HCT116 (cell line): Measurements from ENCODE around the gene CASP7.

Experiments used
- CBX3 ChIP-seq: IDR thresholded peaks from 2 replicates; pipeline ENCODE4 v1.6.1; 2012; ENCODE audit warnings: low read depth
- POLR2A ChIP-seq: IDR thresholded peaks from 2 replicates; pipeline ENCODE4 v1.7.0; 2011; ENCODE audit warnings: borderline replicate concordance; ENCODE audit not compliant: insufficient read depth, insufficient read length; ENCODE audit errors: extremely low read depth
- TCF7L2 ChIP-seq: IDR thresholded peaks from 2 replicates; pipeline ENCODE4 v1.7.0; 2011; ENCODE audit warnings: borderline replicate concordance, inconsistent platforms; ENCODE audit not compliant: insufficient read depth, insufficient read length; ENCODE audit errors: extremely low read depth
- TF ChIP-seq, protein P1 (sequence below), 3 experiments: fragments of 200-600 bp in 1 of 3; sonication (generic) in 1 of 3; IDR thresholded peaks in 2 of 3; conservative IDR thresholded peaks in 1 of 3; 2 replicates each; pipeline ENCODE4 v1.5.1; 2012 to 2017; ENCODE audit warnings: low read depth in 2 of 3, low read length in 2 of 3, antibody characterized with exemption in 1 of 3, borderline replicate concordance in 1 of 3, control low read depth in 1 of 3, mild to moderate bottlenecking in 1 of 3, mixed read lengths in 1 of 3, mixed run types in 1 of 3, moderate library complexity in 1 of 3; ENCODE audit not compliant: insufficient read depth in 1 of 3
- TF ChIP-seq, protein P2 (sequence below): IDR thresholded peaks from 2 replicates; pipeline ENCODE4 v1.6.1; 2012
- TF ChIP-seq, protein P3 (sequence below): IDR thresholded peaks from 2 replicates; pipeline ENCODE4 v1.6.1; 2012; ENCODE audit warnings: low read depth

DNA sequence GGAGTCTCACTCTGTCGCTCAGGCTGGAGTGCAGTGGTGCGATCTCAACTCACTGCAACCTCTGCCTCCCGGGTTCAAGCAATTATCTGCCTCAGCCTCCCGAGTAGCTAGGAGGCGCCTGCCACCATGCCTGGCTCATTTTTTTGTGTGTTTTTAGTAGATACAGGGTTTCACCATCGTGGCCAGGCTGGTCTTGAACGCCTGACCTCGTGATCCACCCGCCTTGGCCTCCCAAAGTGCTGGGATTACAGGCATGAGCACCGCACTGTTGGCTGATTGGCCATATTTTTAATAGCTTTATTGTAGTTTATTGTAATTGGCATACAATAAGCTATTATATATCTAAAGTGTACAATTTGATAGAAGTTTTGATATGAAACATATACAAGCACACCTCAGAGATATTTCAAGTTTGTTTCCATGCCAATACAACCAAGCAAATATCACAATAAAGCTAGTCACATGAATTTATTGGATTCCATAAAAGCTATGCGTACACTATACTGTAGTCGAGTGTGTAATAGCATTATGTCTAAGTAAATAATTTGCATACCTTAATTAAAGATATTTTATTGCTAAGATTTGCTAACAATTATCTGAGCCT lies 77.3 kb downstream of the CASP7 start:
- TF ChIP-seq, protein P1, sequence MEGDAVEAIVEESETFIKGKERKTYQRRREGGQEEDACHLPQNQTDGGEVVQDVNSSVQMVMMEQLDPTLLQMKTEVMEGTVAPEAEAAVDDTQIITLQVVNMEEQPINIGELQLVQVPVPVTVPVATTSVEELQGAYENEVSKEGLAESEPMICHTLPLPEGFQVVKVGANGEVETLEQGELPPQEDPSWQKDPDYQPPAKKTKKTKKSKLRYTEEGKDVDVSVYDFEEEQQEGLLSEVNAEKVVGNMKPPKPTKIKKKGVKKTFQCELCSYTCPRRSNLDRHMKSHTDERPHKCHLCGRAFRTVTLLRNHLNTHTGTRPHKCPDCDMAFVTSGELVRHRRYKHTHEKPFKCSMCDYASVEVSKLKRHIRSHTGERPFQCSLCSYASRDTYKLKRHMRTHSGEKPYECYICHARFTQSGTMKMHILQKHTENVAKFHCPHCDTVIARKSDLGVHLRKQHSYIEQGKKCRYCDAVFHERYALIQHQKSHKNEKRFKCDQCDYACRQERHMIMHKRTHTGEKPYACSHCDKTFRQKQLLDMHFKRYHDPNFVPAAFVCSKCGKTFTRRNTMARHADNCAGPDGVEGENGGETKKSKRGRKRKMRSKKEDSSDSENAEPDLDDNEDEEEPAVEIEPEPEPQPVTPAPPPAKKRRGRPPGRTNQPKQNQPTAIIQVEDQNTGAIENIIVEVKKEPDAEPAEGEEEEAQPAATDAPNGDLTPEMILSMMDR (IDR thresholded peaks at IDR 0.05 in 2 of 3, conservative IDR thresholded peaks at IDR 0.05 in 1 of 3; ENCODE audit: borderline replicate concordance in 1 of 3, insufficient read depth in 1 of 3, low read depth in 2 of 3, low read length in 2 of 3), result no peak
- TF ChIP-seq, protein P2, sequence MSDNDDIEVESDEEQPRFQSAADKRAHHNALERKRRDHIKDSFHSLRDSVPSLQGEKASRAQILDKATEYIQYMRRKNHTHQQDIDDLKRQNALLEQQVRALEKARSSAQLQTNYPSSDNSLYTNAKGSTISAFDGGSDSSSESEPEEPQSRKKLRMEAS, result no peak
- TF ChIP-seq TCF7L2 (no peak), CBX3 (no peak), POLR2A (no peak)
- TF ChIP-seq, protein P3, sequence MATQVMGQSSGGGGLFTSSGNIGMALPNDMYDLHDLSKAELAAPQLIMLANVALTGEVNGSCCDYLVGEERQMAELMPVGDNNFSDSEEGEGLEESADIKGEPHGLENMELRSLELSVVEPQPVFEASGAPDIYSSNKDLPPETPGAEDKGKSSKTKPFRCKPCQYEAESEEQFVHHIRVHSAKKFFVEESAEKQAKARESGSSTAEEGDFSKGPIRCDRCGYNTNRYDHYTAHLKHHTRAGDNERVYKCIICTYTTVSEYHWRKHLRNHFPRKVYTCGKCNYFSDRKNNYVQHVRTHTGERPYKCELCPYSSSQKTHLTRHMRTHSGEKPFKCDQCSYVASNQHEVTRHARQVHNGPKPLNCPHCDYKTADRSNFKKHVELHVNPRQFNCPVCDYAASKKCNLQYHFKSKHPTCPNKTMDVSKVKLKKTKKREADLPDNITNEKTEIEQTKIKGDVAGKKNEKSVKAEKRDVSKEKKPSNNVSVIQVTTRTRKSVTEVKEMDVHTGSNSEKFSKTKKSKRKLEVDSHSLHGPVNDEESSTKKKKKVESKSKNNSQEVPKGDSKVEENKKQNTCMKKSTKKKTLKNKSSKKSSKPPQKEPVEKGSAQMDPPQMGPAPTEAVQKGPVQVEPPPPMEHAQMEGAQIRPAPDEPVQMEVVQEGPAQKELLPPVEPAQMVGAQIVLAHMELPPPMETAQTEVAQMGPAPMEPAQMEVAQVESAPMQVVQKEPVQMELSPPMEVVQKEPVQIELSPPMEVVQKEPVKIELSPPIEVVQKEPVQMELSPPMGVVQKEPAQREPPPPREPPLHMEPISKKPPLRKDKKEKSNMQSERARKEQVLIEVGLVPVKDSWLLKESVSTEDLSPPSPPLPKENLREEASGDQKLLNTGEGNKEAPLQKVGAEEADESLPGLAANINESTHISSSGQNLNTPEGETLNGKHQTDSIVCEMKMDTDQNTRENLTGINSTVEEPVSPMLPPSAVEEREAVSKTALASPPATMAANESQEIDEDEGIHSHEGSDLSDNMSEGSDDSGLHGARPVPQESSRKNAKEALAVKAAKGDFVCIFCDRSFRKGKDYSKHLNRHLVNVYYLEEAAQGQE, result no peak
